NCI-H1048 (cell line): Measurements from ENCODE around the gene OSCP1.

ENCODE experiments used
- DNase-seq: peaks from one replicate; lab custom pipeline; 2025; lab: John Stamatoyannopoulos, UW

Gene OSCP1

DNA sequence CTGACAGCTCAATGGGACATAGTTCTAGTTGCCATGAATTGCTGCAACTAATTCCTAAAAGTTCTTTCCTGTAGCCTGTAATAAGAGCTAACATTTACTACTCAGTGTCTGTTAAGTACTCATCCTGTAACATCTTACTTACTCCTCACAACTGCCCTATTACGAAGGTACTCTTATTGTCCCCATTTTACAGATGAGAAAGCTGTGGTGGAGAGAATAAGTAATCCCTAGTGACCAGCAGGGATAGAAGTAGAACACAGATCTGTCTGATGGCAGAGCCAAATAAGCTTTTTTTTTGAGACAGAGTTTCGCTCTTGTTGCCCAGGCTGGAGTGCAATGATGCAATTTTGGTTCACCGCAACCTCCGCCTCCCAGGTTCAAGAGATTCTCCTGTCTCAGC, 67.6 kb downstream of the OSCP1 start:
- DNase-seq = no peak

- DNase-seq = no peak
Measured at GRCh38 chr1:36382231-36382630, 68.0 kb downstream of the OSCP1 start.

DNA sequence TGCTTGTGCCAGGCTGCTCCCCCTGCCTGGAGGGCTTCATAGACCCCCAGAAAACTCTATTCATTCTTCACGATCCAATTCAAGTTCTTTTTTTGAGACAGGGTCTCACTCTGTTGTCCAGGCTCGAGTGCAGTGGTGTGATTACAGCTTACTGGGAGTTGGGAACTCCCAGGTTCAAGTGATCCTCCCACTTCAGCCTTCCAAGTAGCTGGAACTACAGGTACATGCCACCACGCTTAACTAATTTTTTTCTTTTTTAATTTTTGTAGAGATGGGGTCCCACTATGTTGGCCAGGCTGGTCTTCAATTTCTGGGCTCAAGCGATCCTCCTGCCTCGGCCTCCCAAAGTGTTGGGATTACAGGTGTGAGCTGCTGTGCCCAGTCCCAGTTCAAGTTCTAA, 68.8 kb downstream of the OSCP1 start:
- DNase-seq = no peak

DNA sequence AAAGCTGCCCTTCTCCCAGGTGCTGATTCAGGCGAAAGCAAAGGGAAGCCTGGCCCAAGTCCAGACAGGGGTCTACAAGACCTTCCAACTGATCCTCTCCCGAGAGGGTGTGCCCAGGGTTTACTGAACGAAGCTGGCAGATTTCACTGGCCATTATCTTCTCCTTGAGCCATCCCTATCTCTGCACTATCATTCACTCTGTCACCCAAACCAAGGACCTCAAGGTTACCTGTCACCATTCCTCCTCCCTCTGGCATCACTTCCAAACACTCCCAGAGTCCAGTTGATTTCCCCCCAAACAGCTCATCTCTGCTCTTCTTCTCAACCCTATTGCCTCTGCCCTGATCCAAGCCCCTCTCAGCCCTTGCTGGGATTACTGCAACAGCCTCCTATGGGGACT, 69.5 kb downstream of the OSCP1 start:
- no peak for DNase-seq

GRCh38 chr1:36380143-36380619, 70.1 kb downstream of the OSCP1 start:
- DNase-seq = no peak

GRCh38 chr1:36377791-36378492, 72.3 kb downstream of the OSCP1 start:
- no peak for DNase-seq

DNA sequence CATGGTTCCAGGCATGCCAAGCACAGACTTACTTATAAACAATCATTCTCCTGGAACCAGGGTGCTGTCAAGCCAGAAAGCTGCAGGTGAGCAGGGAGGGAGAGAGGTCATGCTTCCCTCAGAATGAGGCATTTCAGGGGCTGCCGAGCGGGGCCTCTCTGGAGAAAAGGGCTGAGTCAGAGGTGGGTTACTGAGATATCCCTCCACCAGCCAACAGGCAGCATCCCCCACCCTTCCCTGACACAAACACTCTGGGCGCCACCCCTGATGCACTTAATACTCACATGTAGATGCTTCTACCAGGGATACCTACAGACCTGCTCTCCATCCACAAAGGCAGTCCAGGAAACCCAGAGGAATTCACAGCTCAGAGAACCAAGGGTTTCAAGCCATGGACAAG, 77.6 kb downstream of the OSCP1 start:
- no peak for DNase-seq

DNA sequence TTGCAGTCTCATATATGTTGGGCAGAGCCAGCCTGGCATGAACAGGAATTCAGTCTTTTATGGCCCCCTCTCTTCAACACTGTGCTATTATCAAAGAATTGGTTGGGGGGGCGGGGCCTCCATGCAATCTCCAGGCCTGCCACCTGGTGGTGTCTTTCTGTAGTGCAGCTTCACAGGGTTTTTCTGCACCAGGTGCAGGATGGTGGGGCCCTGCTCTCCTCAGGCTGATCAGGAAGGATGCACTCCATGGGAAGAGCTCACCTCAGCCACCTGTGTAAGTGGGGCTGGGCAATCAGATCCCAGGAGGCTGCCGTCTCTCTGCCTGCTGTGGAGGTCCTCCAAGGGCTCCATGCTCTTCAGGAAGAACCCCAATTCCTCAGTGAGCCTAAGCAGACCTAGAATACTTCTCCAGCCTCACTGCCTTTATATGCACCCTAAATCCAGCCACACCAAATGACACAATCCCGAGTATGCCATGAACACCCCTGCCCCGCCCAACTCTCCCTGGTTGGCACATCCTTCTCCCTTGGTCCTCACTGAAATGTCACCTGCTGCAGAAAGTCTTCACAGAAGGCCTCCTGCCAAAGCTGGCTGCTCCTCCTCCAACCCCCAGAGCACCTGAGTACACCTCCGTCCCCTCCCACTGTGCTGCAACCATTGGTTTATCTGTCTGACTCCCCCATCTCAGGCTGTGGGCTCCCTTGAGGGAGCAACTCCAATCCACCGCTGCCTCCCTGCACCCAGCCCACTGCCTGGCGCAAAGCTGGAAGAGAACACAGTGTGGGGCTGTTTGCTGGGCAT, 81.0 kb downstream of the OSCP1 start:
- peak; percentile 44 for DNase-seq
